Measurements from ENCODE around the gene RPL18. TPM values are rescaled to one million over a fixed set of nuclear protein-coding genes. Genes with fewer than 3 reads are reported as not detected.

RPL18 gene
- total and polyA plus RNA-seq, 4 donors, result 276 to 830 (median 586) TPM

- H3K27ac ChIP-seq (ENCODE audit: low read depth in 1 of 2, low read length in 2 of 2), result peak overlapping the region in 1 of 2 donors; percentile 51
- peaks cover 0 to 7% (median 1%) of the 10 kb centered on the region in 4 donors for H3K36me3 ChIP-seq (ENCODE audit: control insufficient read depth in 4 of 4, insufficient read depth in 3 of 4, low read depth in 1 of 4, low read length in 3 of 4)
- no peak overlapping the region for H3K4me3 ChIP-seq (ENCODE audit: low read depth in 1 of 3, low read length in 3 of 3)
- H3K27me3 ChIP-seq (ENCODE audit: control insufficient read depth in 4 of 4, insufficient read depth in 4 of 4, low read length in 3 of 4), result no peaks in the 10 kb centered on the region
- peaks cover 12 to 66% (median 39%) of the 10 kb centered on the region in 4 donors for H3K4me1 ChIP-seq (ENCODE audit: control insufficient read depth in 4 of 4, insufficient read depth in 4 of 4, low read length in 3 of 4)
- H3K9ac ChIP-seq (ENCODE audit: low read depth in 1 of 2, low read length in 2 of 2), result no peak overlapping the region
- H3K9me3 ChIP-seq (ENCODE audit: control insufficient read depth in 4 of 4, low read length in 3 of 4), result no peaks in the 10 kb centered on the region
- TF ChIP-seq FOXA2 (IDR thresholded peaks at IDR 0.05) (no peak), ZBTB33 (IDR thresholded peaks at IDR 0.05) (no peak), JUND (IDR thresholded peaks at IDR 0.05) (peak in 1 of 2 donors; percentile 24), GABPA (IDR thresholded peaks at IDR 0.05 in 1 of 2, conservative IDR thresholded peaks at IDR 0.05 in 1 of 2) (no peak), REST (IDR thresholded peaks at IDR 0.05) (peak; percentile 25), SP1 (IDR thresholded peaks at IDR 0.05) (peak; percentile 72), MAX (IDR thresholded peaks at IDR 0.05) (peak; percentile 69), RAD21 (IDR thresholded peaks at IDR 0.05) (no peak), RXRA (IDR thresholded peaks at IDR 0.05) (peak; percentile 50 to 61), HNF4A (conservative IDR thresholded peaks at IDR 0.05) (peak; percentile 73 to 82)
- peak; percentile 36 for DNase-seq (ENCODE audit: low spot score)
- WGBS, result 58% methylated on average over 6 of the region's 6 CpGs
Observed at GRCh38 chr19:48627201-48627864, 8.4 kb upstream of the RPL18 start.

- no peak overlapping the region for H3K27ac ChIP-seq (ENCODE audit: low read depth in 1 of 2, low read length in 2 of 2)
- H3K9ac ChIP-seq (ENCODE audit: low read depth in 1 of 2, low read length in 2 of 2), result no peak overlapping the region
- H3K36me3 ChIP-seq (ENCODE audit: control insufficient read depth in 4 of 4, insufficient read depth in 3 of 4, low read depth in 1 of 4, low read length in 3 of 4), result peaks cover 0 to 2% (median 0%) of the 10 kb centered on the region in 4 donors
- H3K4me1 ChIP-seq (ENCODE audit: control insufficient read depth in 4 of 4, insufficient read depth in 4 of 4, low read length in 3 of 4), result peaks cover 12 to 64% (median 40%) of the 10 kb centered on the region in 4 donors
- H3K27me3 ChIP-seq (ENCODE audit: control insufficient read depth in 4 of 4, insufficient read depth in 4 of 4, low read length in 3 of 4), result no peaks in the 10 kb centered on the region
- no peak for TF ChIP-seq MAX (IDR thresholded peaks at IDR 0.05)
- TF ChIP-seq CTCF (IDR thresholded peaks at IDR 0.05; ENCODE audit: low read depth, low read length, missing input control), result no peak
- TF ChIP-seq ZBTB33 (IDR thresholded peaks at IDR 0.05), result no peak
- TF ChIP-seq GABPA (IDR thresholded peaks at IDR 0.05 in 1 of 2, conservative IDR thresholded peaks at IDR 0.05 in 1 of 2), result no peak
- TF ChIP-seq JUND (IDR thresholded peaks at IDR 0.05), result no peak
- TF ChIP-seq FOXA1 (IDR thresholded peaks at IDR 0.05), result no peak
- no peak for TF ChIP-seq EGR1 (IDR thresholded peaks at IDR 0.05; ENCODE audit: low read depth in 2 of 2)
- TF ChIP-seq REST (IDR thresholded peaks at IDR 0.05), result no peak
- no peak for TF ChIP-seq ATF3 (IDR thresholded peaks at IDR 0.05)
- no peak for TF ChIP-seq HNF4A (conservative IDR thresholded peaks at IDR 0.05)
- no peak for TF ChIP-seq RAD21 (IDR thresholded peaks at IDR 0.05)
- TF ChIP-seq SP1 (IDR thresholded peaks at IDR 0.05), result no peak
- no peak for TF ChIP-seq RXRA (IDR thresholded peaks at IDR 0.05)
- TF ChIP-seq NR2F2 (IDR thresholded peaks at IDR 0.05), result no peak
- DNase-seq (ENCODE audit: low spot score), result peak; percentile 35
- no peaks in the 10 kb centered on the region for H3K9me3 ChIP-seq (ENCODE audit: control insufficient read depth in 4 of 4, low read length in 3 of 4)
- WGBS, result 77% methylated on average over 30 of the region's 30 CpGs
- H3K4me3 ChIP-seq (ENCODE audit: low read depth in 1 of 3, low read length in 3 of 3), result peak overlapping the region in 1 of 3 donors; percentile 41
Observed at GRCh38 chr19:48625891-48626327, 6.9 kb upstream of the RPL18 start.
